OCI-LY3 (cell line): Measurements from ENCODE around the gene RBM44.

Experiments used
- EZH2phosphoT487 ChIP-seq: fragments of 200-600 bp; shearing (Covaris generic); IDR thresholded peaks from 2 replicates; pipeline ENCODE4 v1.6.1; 2018; ENCODE audit warnings: antibody characterized with exemption, mixed run types, low read depth
- TF ChIP-seq, protein P1 (sequence below): fragments of 200-600, 300-600 bp; sonication (generic); IDR thresholded peaks from 2 replicates; pipeline ENCODE4 v1.5.1; 2014; ENCODE audit warnings: antibody characterized with exemption, low read length, low read depth

DNA sequence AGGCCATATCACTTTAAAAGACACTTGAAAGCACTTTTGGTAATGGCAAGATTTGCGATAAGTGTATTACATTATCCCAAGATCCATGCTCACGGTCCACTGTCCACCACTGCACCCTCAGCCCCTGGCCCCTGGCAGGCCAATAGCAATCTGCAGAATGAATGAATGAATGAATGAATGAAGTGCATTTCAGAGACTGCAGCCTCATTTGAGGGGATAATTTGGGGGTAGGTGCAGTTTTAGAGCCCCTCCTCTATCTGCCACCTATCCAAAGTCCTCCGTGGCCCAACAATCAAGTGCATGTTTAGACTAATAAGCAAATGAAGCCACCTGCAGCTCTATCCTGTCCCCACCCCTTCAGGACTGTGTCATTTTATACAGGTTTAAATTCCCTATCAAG is 1.3 kb upstream of the RBM44 start:
- TF ChIP-seq, protein P1, sequence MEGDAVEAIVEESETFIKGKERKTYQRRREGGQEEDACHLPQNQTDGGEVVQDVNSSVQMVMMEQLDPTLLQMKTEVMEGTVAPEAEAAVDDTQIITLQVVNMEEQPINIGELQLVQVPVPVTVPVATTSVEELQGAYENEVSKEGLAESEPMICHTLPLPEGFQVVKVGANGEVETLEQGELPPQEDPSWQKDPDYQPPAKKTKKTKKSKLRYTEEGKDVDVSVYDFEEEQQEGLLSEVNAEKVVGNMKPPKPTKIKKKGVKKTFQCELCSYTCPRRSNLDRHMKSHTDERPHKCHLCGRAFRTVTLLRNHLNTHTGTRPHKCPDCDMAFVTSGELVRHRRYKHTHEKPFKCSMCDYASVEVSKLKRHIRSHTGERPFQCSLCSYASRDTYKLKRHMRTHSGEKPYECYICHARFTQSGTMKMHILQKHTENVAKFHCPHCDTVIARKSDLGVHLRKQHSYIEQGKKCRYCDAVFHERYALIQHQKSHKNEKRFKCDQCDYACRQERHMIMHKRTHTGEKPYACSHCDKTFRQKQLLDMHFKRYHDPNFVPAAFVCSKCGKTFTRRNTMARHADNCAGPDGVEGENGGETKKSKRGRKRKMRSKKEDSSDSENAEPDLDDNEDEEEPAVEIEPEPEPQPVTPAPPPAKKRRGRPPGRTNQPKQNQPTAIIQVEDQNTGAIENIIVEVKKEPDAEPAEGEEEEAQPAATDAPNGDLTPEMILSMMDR, result no peak
- no peak for TF ChIP-seq EZH2phosphoT487
